WERI-Rb-1 (cell line): Measurements from ENCODE around the gene CLCN7.
"Not testable (repeated sequence)": the region's sequence is repeated elsewhere in the genome, so short reads cannot be mapped to it uniquely, and the experiment has no call there.

ENCODE experiments used
- DNase-seq: peaks from one replicate; pipeline ENCODE4 v3.0.0-alpha.2; 2020
- H3K27ac ChIP-seq: fragments of 250-450 bp; sonication (Bioruptor Pico); 2 replicates; pipeline ENCODE4 v1.5.1; 2020; ENCODE audit warnings: mild to moderate bottlenecking, moderate library complexity
- H3K27me3 ChIP-seq: fragments of 250-450 bp; sonication (Bioruptor Pico); 2 replicates; pipeline ENCODE4 v1.5.1; 2021; ENCODE audit warnings: mild to moderate bottlenecking, low read depth, moderate library complexity; ENCODE audit not compliant: insufficient read depth, severe bottlenecking
- H3K36me3 ChIP-seq: fragments of 250-450 bp; sonication (Bioruptor Pico); 2 replicates; pipeline ENCODE4 v1.5.1; 2020; ENCODE audit warnings: mild to moderate bottlenecking, moderate library complexity
- H3K4me3 ChIP-seq: 2 replicates; pipeline ENCODE4 v1.5.1; 2011; ENCODE audit warnings: low read depth, mild to moderate bottlenecking, control low read depth, low read length
- H3K9me3 ChIP-seq: fragments of 250-450 bp; sonication (Bioruptor Pico); 2 replicates; pipeline ENCODE4 v1.5.1; 2021; ENCODE audit warnings: mild to moderate bottlenecking, moderate library complexity; ENCODE audit not compliant: severe bottlenecking
- CTCF ChIP-seq: IDR thresholded peaks from 2 replicates; pipeline ENCODE4 v1.5.1; 2011; ENCODE audit warnings: low read depth, mild to moderate bottlenecking, control low read depth, inconsistent platforms, low read length

CLCN7 gene

GRCh38 chr16:1470481-1471251 lies 4.2 kb downstream of the CLCN7 start:
- H3K9me3 ChIP-seq: no peaks in the 10 kb centered on the region
- H3K36me3 ChIP-seq: peaks cover 3% of the 10 kb centered on the region
- no peak for TF ChIP-seq CTCF
- H3K27me3 ChIP-seq: no peaks in the 10 kb centered on the region
- H3K27ac ChIP-seq: no peak overlapping the region
- DNase-seq: no peak
- no peak overlapping the region for H3K4me3 ChIP-seq

- no peak for TF ChIP-seq CTCF
- DNase-seq: no peak
- no peak overlapping the region for H3K27ac ChIP-seq
- no peaks in the 10 kb centered on the region for H3K9me3 ChIP-seq
- H3K4me3 ChIP-seq: no peak overlapping the region
- no peaks in the 10 kb centered on the region for H3K27me3 ChIP-seq
- no peaks in the 10 kb centered on the region; the same call in 1 of the 2 replicates for H3K36me3 ChIP-seq
Observed at GRCh38 chr16:1469693-1470201, 5.1 kb downstream of the CLCN7 start.

- not testable (repeated sequence) for H3K27ac ChIP-seq, H3K4me3 ChIP-seq, H3K27me3 ChIP-seq, H3K36me3 ChIP-seq, H3K9me3 ChIP-seq, DNase-seq
Observed at GRCh38 chr16:1469141-1469540, 5.7 kb downstream of the CLCN7 start.

GRCh38 chr16:1468426-1468810 lies 6.4 kb downstream of the CLCN7 start:
- no peak for DNase-seq
- peaks cover 4% of the 10 kb centered on the region for H3K36me3 ChIP-seq
- H3K4me3 ChIP-seq: no peak overlapping the region
- H3K27ac ChIP-seq: no peak overlapping the region
- H3K27me3 ChIP-seq: no peaks in the 10 kb centered on the region
- H3K9me3 ChIP-seq: no peaks in the 10 kb centered on the region
- no peak for TF ChIP-seq CTCF

GRCh38 chr16:1466968-1467521 lies 7.8 kb downstream of the CLCN7 start:
- peaks cover 4% of the 10 kb centered on the region for H3K36me3 ChIP-seq
- no peak for TF ChIP-seq CTCF
- no peak overlapping the region for H3K4me3 ChIP-seq
- no peak overlapping the region for H3K27ac ChIP-seq
- no peaks in the 10 kb centered on the region for H3K27me3 ChIP-seq
- H3K9me3 ChIP-seq: no peaks in the 10 kb centered on the region
- DNase-seq: no peak

- no peak for DNase-seq
- H3K27me3 ChIP-seq: no peaks in the 10 kb centered on the region
- no peak overlapping the region for H3K4me3 ChIP-seq
- TF ChIP-seq CTCF: no peak
- peaks cover 13% of the 10 kb centered on the region for H3K36me3 ChIP-seq
- H3K27ac ChIP-seq: no peak overlapping the region
- no peaks in the 10 kb centered on the region for H3K9me3 ChIP-seq
Observed at GRCh38 chr16:1466054-1466453, 8.8 kb downstream of the CLCN7 start.
